ENCODE results near the gene GALNTL6.

DNA sequence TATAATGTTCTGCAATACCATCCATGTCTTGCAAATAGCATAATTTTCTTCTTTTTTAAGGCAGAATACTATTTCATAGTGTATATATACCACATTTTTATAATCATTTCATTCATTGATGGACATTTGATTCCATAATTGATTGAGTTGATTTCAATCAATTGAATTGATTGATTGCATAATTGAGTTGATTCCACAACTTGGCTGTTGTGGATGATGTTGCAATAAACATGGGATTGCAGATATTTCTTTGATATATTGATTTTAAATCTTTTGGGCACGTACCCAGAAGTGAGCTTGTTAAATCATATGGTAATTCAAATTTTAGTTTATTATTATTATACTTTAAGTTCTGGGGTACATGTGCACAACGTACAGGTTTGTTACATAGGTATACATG is 232.8 kb downstream of the GALNTL6 start:
- no peak for TF ChIP-seq CTCF (IDR thresholded peaks at IDR 0.05; ENCODE audit: insufficient read depth, low read length)
- TF ChIP-seq POLR2AphosphoS5 (IDR thresholded peaks at IDR 0.05; ENCODE audit: low read depth) = no peak
- TF ChIP-seq, protein P1, sequence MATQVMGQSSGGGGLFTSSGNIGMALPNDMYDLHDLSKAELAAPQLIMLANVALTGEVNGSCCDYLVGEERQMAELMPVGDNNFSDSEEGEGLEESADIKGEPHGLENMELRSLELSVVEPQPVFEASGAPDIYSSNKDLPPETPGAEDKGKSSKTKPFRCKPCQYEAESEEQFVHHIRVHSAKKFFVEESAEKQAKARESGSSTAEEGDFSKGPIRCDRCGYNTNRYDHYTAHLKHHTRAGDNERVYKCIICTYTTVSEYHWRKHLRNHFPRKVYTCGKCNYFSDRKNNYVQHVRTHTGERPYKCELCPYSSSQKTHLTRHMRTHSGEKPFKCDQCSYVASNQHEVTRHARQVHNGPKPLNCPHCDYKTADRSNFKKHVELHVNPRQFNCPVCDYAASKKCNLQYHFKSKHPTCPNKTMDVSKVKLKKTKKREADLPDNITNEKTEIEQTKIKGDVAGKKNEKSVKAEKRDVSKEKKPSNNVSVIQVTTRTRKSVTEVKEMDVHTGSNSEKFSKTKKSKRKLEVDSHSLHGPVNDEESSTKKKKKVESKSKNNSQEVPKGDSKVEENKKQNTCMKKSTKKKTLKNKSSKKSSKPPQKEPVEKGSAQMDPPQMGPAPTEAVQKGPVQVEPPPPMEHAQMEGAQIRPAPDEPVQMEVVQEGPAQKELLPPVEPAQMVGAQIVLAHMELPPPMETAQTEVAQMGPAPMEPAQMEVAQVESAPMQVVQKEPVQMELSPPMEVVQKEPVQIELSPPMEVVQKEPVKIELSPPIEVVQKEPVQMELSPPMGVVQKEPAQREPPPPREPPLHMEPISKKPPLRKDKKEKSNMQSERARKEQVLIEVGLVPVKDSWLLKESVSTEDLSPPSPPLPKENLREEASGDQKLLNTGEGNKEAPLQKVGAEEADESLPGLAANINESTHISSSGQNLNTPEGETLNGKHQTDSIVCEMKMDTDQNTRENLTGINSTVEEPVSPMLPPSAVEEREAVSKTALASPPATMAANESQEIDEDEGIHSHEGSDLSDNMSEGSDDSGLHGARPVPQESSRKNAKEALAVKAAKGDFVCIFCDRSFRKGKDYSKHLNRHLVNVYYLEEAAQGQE (IDR thresholded peaks at IDR 0.05; ENCODE audit: insufficient replicate concordance, low read depth) = no peak

All from HL-60 (cell line).